ENCODE results near the gene WDR48.

- TF ChIP-seq POLR2AphosphoS5 (IDR thresholded peaks at IDR 0.05; ENCODE audit: low read depth, low read length) (no peak), POLR2A (IDR thresholded peaks at IDR 0.05; ENCODE audit: low read depth, low read length) (no peak), TAF1 (IDR thresholded peaks at IDR 0.05; ENCODE audit: borderline replicate concordance, low read depth, low read length) (no peak)
Measured at GRCh38 chr3:39099738-39100499, 48.1 kb downstream of the WDR48 start.
